Mucosa of descending colon (tissue), 3 donors: Measurements from ENCODE around the gene FSTL4. TPM values are rescaled to one million over a fixed set of nuclear protein-coding genes. Genes with fewer than 3 reads are reported as not detected.

ENCODE experiments used
- ATAC-seq: fragments of 200-7000 bp; cut with Tn5 transposase; one replicate; pipeline ENCODE4 v1.9.1; 2020; ENCODE audit warnings: mild to moderate bottlenecking, moderate library complexity
- DNase-seq, 3 donors: peaks; one replicate each; pipeline ENCODE4 v3.0.0-alpha.2; 2020
- H3K36me3 ChIP-seq: fragments of 200-600 bp; one replicate; pipeline ENCODE4 v1.8.0; 2021; ENCODE audit warnings: low read depth, mild to moderate bottlenecking
- H3K4me1 ChIP-seq: fragments of 200-600 bp; one replicate; pipeline ENCODE4 v1.8.0; 2021; ENCODE audit warnings: low read depth, mild to moderate bottlenecking
- H3K4me3 ChIP-seq: fragments of 200-600 bp; one replicate; pipeline ENCODE4 v1.8.0; 2021; ENCODE audit warnings: mild to moderate bottlenecking
- H3K9me3 ChIP-seq: fragments of 200-600 bp; one replicate; pipeline ENCODE4 v1.8.0; 2021; ENCODE audit warnings: mild to moderate bottlenecking
- CTCF ChIP-seq: fragments of 200-600 bp; IDR thresholded peaks from one replicate; pipeline ENCODE4 v1.8.0; 2022; ENCODE audit warnings: antibody characterized with exemption, mild to moderate bottlenecking
- intact Hi-C, 2 donors: fragments of 100-400 bp; cut with DNase I in 1 of 2; cut with micrococcal nuclease in 1 of 2; formaldehyde crosslinking; loops; one replicate each; pipeline versions ENCODE4 v1.11.0 to v1.11.1; 2022; cut with DNase I, micrococcal nuclease
- total RNA-seq, 3 donors: library from RNA; stranded (reverse); fragmentation: NEBNext Ultra II Directional in 2 of 3; extraction: Animal tissue kit (Norgen Biotek cat#: 25700) in 2 of 3; gene quantifications; one replicate each; pipeline versions ENCODE4 v1.2.1 to v1.2.4, GENCODE V29; 2021 to 2023
- donor health status: DM: no; HTN: no; CAD: no; lungs with moderate emphysema.
- donor health status: DM: no; HTN: no; CAD: no.
- donor health status: DM: no; HTN: yes; CAD: no.

FSTL4 gene
- total RNA-seq, 3 donors from 2014 or later, result 0.29 to 0.77 (median 0.57) TPM

DNA sequence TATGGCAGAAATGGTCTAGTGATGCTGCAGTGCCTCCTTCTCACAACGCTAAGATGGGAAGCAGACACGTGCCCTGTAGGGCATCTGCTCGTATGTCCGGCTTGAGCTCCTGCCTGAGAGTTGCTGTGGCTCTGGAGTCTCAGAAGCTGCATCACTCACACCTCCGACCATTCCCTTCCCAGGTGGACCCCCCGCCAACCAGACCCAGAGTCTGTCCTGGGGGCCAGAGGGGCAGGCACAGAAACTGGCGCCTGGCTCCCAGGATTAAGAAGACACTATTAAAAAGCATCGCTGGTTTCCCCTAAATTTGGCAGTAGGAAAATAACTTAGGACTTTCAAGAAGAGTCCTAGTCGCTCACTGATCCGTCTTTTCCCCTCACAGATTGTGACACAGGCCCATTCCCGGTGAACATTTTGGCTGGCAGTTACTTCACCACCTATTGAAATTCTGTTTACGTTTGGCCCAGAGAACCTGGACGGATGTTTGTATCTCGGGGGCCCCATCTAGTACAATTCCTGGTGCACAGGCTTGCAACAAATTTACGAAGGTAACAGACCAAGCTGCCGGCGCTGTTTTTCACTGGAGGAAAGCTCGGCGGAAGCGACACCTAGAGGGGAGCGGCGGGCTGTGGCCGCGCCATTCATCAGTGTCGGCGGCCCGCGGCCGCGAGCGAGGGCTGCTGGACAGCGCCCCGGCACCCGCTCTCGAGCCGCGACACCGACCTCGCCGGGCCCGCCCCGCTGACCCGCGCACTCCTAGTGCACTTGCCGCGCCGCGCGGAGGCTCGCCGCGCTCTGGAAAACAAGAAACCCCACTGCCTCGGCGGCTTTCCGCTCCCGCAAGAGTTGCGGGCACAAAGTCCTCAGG, 1.6 kb downstream of the FSTL4 start:
- no peaks in the 10 kb centered on the region for H3K9me3 ChIP-seq
- peak; percentile 64 to 66 (median 66) for DNase-seq
- intact Hi-C loops, result no loop called here
- H3K36me3 ChIP-seq, result no peaks in the 10 kb centered on the region
- peak; percentile 91 for ATAC-seq
- peak; percentile 47 for TF ChIP-seq CTCF
- peaks cover 14% of the 10 kb centered on the region for H3K4me1 ChIP-seq
- H3K4me3 ChIP-seq, result no peak overlapping the region

- peaks cover 14% of the 10 kb centered on the region for H3K4me1 ChIP-seq
- no peaks in the 10 kb centered on the region for H3K36me3 ChIP-seq
- intact Hi-C loops, result no loop called here
- no peak for TF ChIP-seq CTCF
- no peaks in the 10 kb centered on the region for H3K9me3 ChIP-seq
- ATAC-seq (no peak), DNase-seq (no peak)
- H3K4me3 ChIP-seq, result no peak overlapping the region
Measured at GRCh38 chr5:133607451-133607850, 4.9 kb downstream of the FSTL4 start.

DNA sequence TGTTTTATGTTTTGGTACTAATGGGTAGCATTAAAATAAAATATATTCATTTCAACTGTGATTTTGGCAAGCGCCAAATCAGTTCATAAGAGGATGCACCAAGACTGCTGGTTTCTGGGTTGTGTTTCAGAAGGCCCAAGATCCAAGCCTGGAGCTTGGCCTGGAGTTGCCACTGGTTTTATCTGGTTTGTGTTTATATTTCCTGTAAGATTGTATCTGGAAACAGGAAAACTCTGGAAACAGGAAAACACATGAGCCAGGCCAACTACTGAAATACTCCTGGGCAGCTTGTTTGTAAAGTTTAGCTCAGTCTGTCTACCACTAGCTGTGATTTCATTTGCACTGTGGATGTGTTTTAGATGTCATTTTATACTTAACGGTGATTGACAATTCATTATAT, 5.5 kb downstream of the FSTL4 start:
- Histone ChIP-seq H3K4me3 (no peak overlapping the region), H3K4me1 (peaks cover 10% of the 10 kb centered on the region), H3K36me3 (no peaks in the 10 kb centered on the region), H3K9me3 (no peaks in the 10 kb centered on the region)
- intact Hi-C loops, result no loop called here
- no peak for ATAC-seq
- no peak for DNase-seq
- no peak for TF ChIP-seq CTCF

- Histone ChIP-seq H3K4me1 (no peaks in the 10 kb centered on the region), H3K36me3 (no peaks in the 10 kb centered on the region), H3K4me3 (no peak overlapping the region), H3K9me3 (no peaks in the 10 kb centered on the region)
- ATAC-seq (no peak), DNase-seq (no peak)
- intact Hi-C loops, result no loop called here
- no peak for TF ChIP-seq CTCF
Measured at GRCh38 chr5:133605323-133605722, 7.0 kb downstream of the FSTL4 start.

- DNase-seq, result no peak
- TF ChIP-seq CTCF, result no peak
- H3K9me3 ChIP-seq, result no peaks in the 10 kb centered on the region
- intact Hi-C loops, result no loop called here
- no peak overlapping the region for H3K4me3 ChIP-seq
- no peaks in the 10 kb centered on the region for H3K36me3 ChIP-seq
- ATAC-seq, result no peak
- H3K4me1 ChIP-seq, result no peaks in the 10 kb centered on the region
Measured at GRCh38 chr5:133603711-133604110, 8.6 kb downstream of the FSTL4 start.
